ENCODE results near the gene MAGI2.

The MAGI2 gene

GRCh38 chr7:78787854-78788253 lies 665.6 kb downstream of the MAGI2 start:
- TF ChIP-seq CTCF (conservative IDR thresholded peaks at IDR 0.05): no peak

GRCh38 chr7:78786055-78786454 lies 667.4 kb downstream of the MAGI2 start:
- no peak overlapping the region for H3K27ac ChIP-seq
- TF ChIP-seq CTCF (conservative IDR thresholded peaks at IDR 0.05): no peak

More at GRCh38 chr7:78787854-78788253, 665.6 kb downstream of the MAGI2 start:
- H3K27ac ChIP-seq: no peak overlapping the region

GRCh38 chr7:78783179-78783962 lies 670.1 kb downstream of the MAGI2 start:
- no peak for TF ChIP-seq CTCF (conservative IDR thresholded peaks at IDR 0.05)
- no peak overlapping the region for H3K27ac ChIP-seq

GRCh38 chr7:78780560-78780959 lies 672.9 kb downstream of the MAGI2 start:
- TF ChIP-seq CTCF (conservative IDR thresholded peaks at IDR 0.05): no peak
- H3K27ac ChIP-seq: no peak overlapping the region

GRCh38 chr7:78779788-78780187 lies 673.7 kb downstream of the MAGI2 start:
- TF ChIP-seq CTCF (conservative IDR thresholded peaks at IDR 0.05): peak; percentile 66
- no peak overlapping the region for H3K27ac ChIP-seq

- no peak for TF ChIP-seq CTCF (conservative IDR thresholded peaks at IDR 0.05)
- no peak overlapping the region for H3K27ac ChIP-seq
Observed at GRCh38 chr7:78777829-78778228, 675.6 kb downstream of the MAGI2 start.

GRCh38 chr7:78770422-78771410 lies 682.8 kb downstream of the MAGI2 start:
- no peak overlapping the region for H3K27ac ChIP-seq
- no peak for TF ChIP-seq CTCF (conservative IDR thresholded peaks at IDR 0.05)
